Prostate gland (tissue), 2 donors: ENCODE measurements around the gene SORL1. TPM values are rescaled to one million over a fixed set of nuclear protein-coding genes. Genes with fewer than 3 reads are reported as not detected.

Experiments
- DNase-seq: peaks from one replicate; pipeline ENCODE4 v3.0.0-alpha.2; 2019; ENCODE audit warnings: low spot score
- H3K27ac ChIP-seq, 2 donors: fragments of 200-600 bp; sonication (generic); 2 replicates each; pipeline ENCODE4 v1.5.1; 2017 to 2019
- H3K27me3 ChIP-seq: fragments of 200-600 bp; sonication (generic); replicated peaks from 2 replicates; pipeline ENCODE4 v1.5.1; 2019; ENCODE audit not compliant: insufficient read depth
- H3K36me3 ChIP-seq, 2 donors: fragments of 200-600 bp; sonication (generic); 1 replicate in 1 of 2; 2 replicates in 1 of 2; pipeline versions ENCODE4 v1.5.1 to v1.8.1; 2017 to 2019
- H3K4me1 ChIP-seq: fragments of 200-600 bp; sonication (generic); replicated peaks from 2 replicates; pipeline ENCODE4 v1.5.1; 2019
- H3K4me3 ChIP-seq, 2 donors: fragments of 200-600 bp; sonication (generic); 2 replicates each; pipeline ENCODE4 v1.5.1; 2017 to 2019
- H3K9me3 ChIP-seq: fragments of 200-600 bp; sonication (generic); 2 replicates; pipeline ENCODE4 v1.5.1; 2017
- CTCF ChIP-seq, 4 experiments: fragments of 200-600 bp in 2 of 4; fragments of 450-650 bp in 2 of 4; sonication (generic) in 2 of 4; IDR thresholded peaks; 1 replicate in 3 of 4; 2 replicates in 1 of 4; pipeline ENCODE4 v1.5.1; 2016 to 2019; ENCODE audit warnings: antibody characterized with exemption in 4 of 4, mild to moderate bottlenecking in 2 of 4, moderate library complexity in 2 of 4
- POLR2A ChIP-seq: fragments of 450-650 bp; IDR thresholded peaks from one replicate; pipeline ENCODE4 v1.6.1; 2016; ENCODE audit warnings: antibody characterized with exemption, mild to moderate bottlenecking
- POLR2AphosphoS5 ChIP-seq: sonication (generic); formaldehyde crosslinking; IDR thresholded peaks from one replicate; pipeline ENCODE4 v1.6.1; 2017; ENCODE audit warnings: antibody characterized with exemption
- WGBS: methylation state at CpG from one replicate; pipeline ENCODE4 v1.1.5; 2018; 5-methylcytosine and 5-hydroxymethylcytosine counted together
- intact Hi-C: fragments of 100-400 bp; cut with DNase I; formaldehyde crosslinking; loops from one replicate; pipeline ENCODE4 v1.14.2; 2022
- total RNA-seq, 2 donors: library from RNA; depleted of rRNA; stranded (reverse); fragments of >200 nt; gene quantifications; one replicate each; pipeline ENCODE4 v1.1.0, GENCODE V29; 2016

The SORL1 gene
- total RNA-seq, 2 donors from 2014 or later, result 77.4 to 97.6 TPM

DNA sequence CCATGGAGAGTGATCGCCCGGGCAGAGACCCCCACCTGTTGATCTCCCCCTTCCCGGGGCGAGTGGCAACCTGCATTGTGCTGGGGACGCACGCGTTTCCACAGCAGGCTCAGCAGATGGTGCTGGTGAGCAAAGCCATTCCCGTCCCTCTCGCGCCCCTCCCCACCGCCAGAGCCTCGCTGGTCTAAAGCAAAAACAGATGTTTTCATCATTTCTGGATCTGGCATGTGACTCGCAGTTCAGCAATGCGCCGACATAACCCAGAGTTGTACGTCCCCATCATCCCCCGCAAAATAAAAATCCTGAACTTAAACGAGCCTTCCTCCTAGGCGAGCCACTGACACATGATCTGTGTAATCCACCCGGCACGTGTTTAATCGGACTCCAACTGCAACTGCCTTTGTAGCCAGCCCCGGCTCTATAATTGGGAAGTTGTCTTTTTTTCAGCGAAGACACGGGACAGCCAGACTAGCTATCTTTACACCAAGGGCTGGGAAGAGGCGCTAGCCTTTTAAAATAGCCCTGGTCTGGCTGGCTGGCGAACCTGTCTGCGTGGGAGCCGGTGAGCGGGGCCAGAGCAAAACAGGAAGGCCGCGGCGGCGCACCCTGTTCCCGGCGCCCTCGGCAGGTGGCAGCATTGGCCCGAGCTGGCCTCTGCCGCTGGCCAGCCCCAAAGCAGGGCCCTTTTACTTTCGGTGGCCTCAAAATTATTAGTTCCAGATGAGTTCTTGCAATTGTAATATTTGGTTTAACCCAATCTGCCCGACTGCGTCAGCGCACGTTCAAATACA, 203.6 kb downstream of the SORL1 start:
- intact Hi-C loops, result loop anchor here (1.0 to 10.0 kb wide), 5 partner anchors 87 to 849 kb away; no protein-coding TSS in a partner anchor
- Histone ChIP-seq H3K36me3 (no peaks in the 10 kb centered on the region), H3K27me3 (no peaks in the 10 kb centered on the region), H3K4me3 (peak overlapping the region; percentile 26 to 31), H3K9me3 (no peaks in the 10 kb centered on the region), H3K4me1 (no peaks in the 10 kb centered on the region), H3K27ac (peak overlapping the region; percentile 80 to 84)
- DNase-seq, result peak; percentile 81
- WGBS, result under 1% methylated on average over 34 of the region's 44 CpGs
- TF ChIP-seq POLR2AphosphoS5, result peak; percentile 32
- peak; percentile 74 to 95 (median 83) for TF ChIP-seq CTCF (IDR thresholded peaks at IDR 0.05)
- no peak for TF ChIP-seq POLR2A

- Histone ChIP-seq H3K4me1 (no peaks in the 10 kb centered on the region), H3K36me3 (no peaks in the 10 kb centered on the region), H3K27ac (peak overlapping the region; percentile 80 to 84), H3K27me3 (no peaks in the 10 kb centered on the region), H3K9me3 (no peaks in the 10 kb centered on the region), H3K4me3 (peak overlapping the region in 1 of 2 donors; percentile 31)
- intact Hi-C loops, result loop anchor here (1.0 to 10.0 kb wide), 3 partner anchors 86 to 445 kb away; no protein-coding TSS in a partner anchor
- WGBS, result 35% methylated on average over 19 of the region's 19 CpGs
- DNase-seq, result no peak
- TF ChIP-seq POLR2AphosphoS5 (no peak), POLR2A (no peak), CTCF (IDR thresholded peaks at IDR 0.05) (no peak)
These were observed 204.4 kb downstream of the SORL1 start for GRCh38 chr11:121656328-121657090.

DNA sequence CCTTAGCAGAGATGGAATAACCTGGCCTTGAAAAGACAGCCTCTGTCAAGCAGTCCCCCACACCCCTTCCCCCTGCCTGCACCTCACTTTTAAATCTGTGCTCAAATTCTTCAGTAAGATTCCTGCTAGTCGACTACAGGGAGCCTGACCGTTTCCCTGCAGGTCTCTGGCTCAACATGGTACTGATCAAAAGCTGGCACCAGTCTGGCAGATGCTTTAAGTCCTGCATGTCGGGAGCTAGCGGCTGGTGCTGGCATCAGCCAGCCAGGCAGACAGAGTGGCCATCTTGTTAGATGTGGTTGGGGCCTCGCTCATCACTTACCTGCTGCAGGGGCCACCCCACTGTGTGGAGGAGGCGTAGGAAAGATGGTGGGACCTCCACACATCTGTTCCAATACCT, 205.0 kb downstream of the SORL1 start:
- Histone ChIP-seq H3K4me3 (no peak overlapping the region), H3K27ac (peak overlapping the region; percentile 80 to 84), H3K36me3 (no peaks in the 10 kb centered on the region), H3K27me3 (no peaks in the 10 kb centered on the region), H3K9me3 (no peaks in the 10 kb centered on the region), H3K4me1 (no peaks in the 10 kb centered on the region)
- 69% methylated on average over 6 of the region's 6 CpGs for WGBS
- DNase-seq, result no peak
- TF ChIP-seq POLR2A, result no peak
- no peak for TF ChIP-seq POLR2AphosphoS5
- no peak for TF ChIP-seq CTCF (IDR thresholded peaks at IDR 0.05)
- intact Hi-C loops, result loop anchor here (5.0 to 10.0 kb wide), 2 partner anchors 85 to 368 kb away; no protein-coding TSS in a partner anchor

- no peak overlapping the region for H3K4me3 ChIP-seq
- no peaks in the 10 kb centered on the region for H3K36me3 ChIP-seq
- no peak for DNase-seq
- over 99% methylated on average over 3 of the region's 3 CpGs for WGBS
- TF ChIP-seq CTCF (IDR thresholded peaks at IDR 0.05) (no peak), POLR2AphosphoS5 (no peak), POLR2A (no peak)
- no peaks in the 10 kb centered on the region for H3K9me3 ChIP-seq
- no peaks in the 10 kb centered on the region for H3K4me1 ChIP-seq
- no peak overlapping the region for H3K27ac ChIP-seq
- H3K27me3 ChIP-seq, result no peaks in the 10 kb centered on the region
- intact Hi-C loops, result loop anchor here (5.0 to 10.0 kb wide), 2 partner anchors 82 to 365 kb away; no protein-coding TSS in a partner anchor
These were observed 207.7 kb downstream of the SORL1 start for GRCh38 chr11:121659811-121660210.
